Endothelial cell of umbilical vein (primary cell): ENCODE data around the gene ZNF281. TPM values are rescaled to one million over a fixed set of nuclear protein-coding genes. Genes with fewer than 3 reads are reported as not detected.

Experiments used
- BruUV-seq: library from RNA; stranded (reverse); fragments of 400-500 nt; replicated peaks from 2 replicates; lab custom pipeline; 2021; lab: Mats Ljungman, UMichigan
- CTCF ChIA-PET: fragments of 300-600, 350-600 bp; sonication (Branson Sonifier 250); formaldehyde crosslinking; loops from one replicate; lab custom pipeline; 2021; ENCODE audit warnings: antibody characterized with exemption, inconsistent platforms; lab: Charles Lee
- POLR2A ChIA-PET: fragments of 300-600, 350-600 bp; sonication (Branson Sonifier 250); formaldehyde crosslinking; loops from one replicate; lab custom pipeline; 2021; ENCODE audit warnings: antibody characterized with exemption, inconsistent platforms; lab: Charles Lee
- DNase-seq: peaks from one replicate; pipeline ENCODE4 v3.0.0-alpha.2; 2011; ENCODE audit warnings: low read depth, low spot score
- FAIRE-seq: peaks from 2 replicates; lab custom pipeline; 2011; peaks lifted over from hg19 to GRCh38; lab: Jason Lieb, UNC
- H2AFZ ChIP-seq: 2 replicates; pipeline ENCODE4 v1.6.0; 2012; ENCODE audit warnings: low read depth, low read length, control low read depth, inconsistent platforms
- H3K27ac ChIP-seq: 2 replicates; pipeline ENCODE4 v1.5.1; 2011; ENCODE audit warnings: low read depth, mild to moderate bottlenecking, control low read depth, low read length, moderate library complexity; ENCODE audit not compliant: insufficient read depth
- H3K27me3 ChIP-seq, 2 experiments: 2 replicates each; pipeline versions ENCODE4 v1.6.0 to v1.6.1; 2011; ENCODE audit warnings: low read length in 2 of 2, mixed read lengths in 1 of 2; ENCODE audit not compliant: control insufficient read depth in 2 of 2, insufficient read depth in 2 of 2
- H3K36me3 ChIP-seq, 2 experiments: 2 replicates in 1 of 2; 3 replicates in 1 of 2; pipeline ENCODE4 v1.5.1; 2011; ENCODE audit warnings: low read length in 2 of 2, mild to moderate bottlenecking in 1 of 2, moderate library complexity in 1 of 2; ENCODE audit not compliant: control insufficient read depth in 2 of 2, insufficient read depth in 2 of 2; ENCODE audit errors: extremely low read depth in 1 of 2
- H3K4me1 ChIP-seq: 3 replicates; pipeline ENCODE4 v1.5.1; 2011; ENCODE audit warnings: mild to moderate bottlenecking, low read length; ENCODE audit not compliant: control insufficient read depth, insufficient read depth; ENCODE audit errors: extremely low read depth
- H3K4me2 ChIP-seq: 2 replicates; pipeline ENCODE4 v1.6.1; 2011; ENCODE audit warnings: low read length, control low read depth, mixed read lengths; ENCODE audit not compliant: insufficient read depth
- H3K4me3 ChIP-seq, 3 experiments: fragments of 200-600 bp in 1 of 3; sonication (generic), shearing (Covaris generic) in 1 of 3; replicated peaks in 1 of 3; 2 replicates each; pipeline ENCODE4 v1.5.1; 2011 to 2016; ENCODE audit warnings: control low read depth in 3 of 3, low read length in 3 of 3, mild to moderate bottlenecking in 2 of 3, inconsistent platforms in 1 of 3, low read depth in 1 of 3, moderate library complexity in 1 of 3; ENCODE audit not compliant: insufficient read depth in 1 of 3
- H3K79me2 ChIP-seq: 2 replicates; pipeline ENCODE4 v1.6.0; 2012; ENCODE audit warnings: low read length, inconsistent platforms; ENCODE audit not compliant: control insufficient read depth, insufficient read depth
- H3K9ac ChIP-seq: replicated peaks from 2 replicates; pipeline ENCODE3; 2011; ENCODE audit warnings: low read length, control low read depth; ENCODE audit not compliant: insufficient read depth; ENCODE audit errors: extremely low read depth
- H3K9me1 ChIP-seq: replicated peaks from 3 replicates; pipeline ENCODE4 v1.6.0; 2011; ENCODE audit warnings: mild to moderate bottlenecking, low read length; ENCODE audit not compliant: control insufficient read depth, insufficient read depth; ENCODE audit errors: extremely low read depth
- H3K9me3 ChIP-seq: replicated peaks from 2 replicates; pipeline ENCODE4 v1.5.1; 2012; ENCODE audit warnings: low read length, inconsistent platforms; ENCODE audit not compliant: control insufficient read depth, insufficient read depth
- H4K20me1 ChIP-seq: replicated peaks from 2 replicates; pipeline ENCODE3; 2011; ENCODE audit warnings: mild to moderate bottlenecking, low read length; ENCODE audit not compliant: control insufficient read depth, insufficient read depth; ENCODE audit errors: extremely low read depth
- CTCF ChIP-seq, 2 donors: IDR thresholded peaks; 1 replicate in 1 of 2; 2 replicates in 1 of 2; pipeline ENCODE4 v1.5.1; 2011; ENCODE audit warnings: low read length in 2 of 2, mild to moderate bottlenecking in 2 of 2, moderate library complexity in 2 of 2, control low read depth in 1 of 2, inconsistent platforms in 1 of 2, low read depth in 1 of 2; ENCODE audit not compliant: insufficient read depth in 1 of 2; ENCODE audit errors: extremely low read depth in 1 of 2
- EZH2 ChIP-seq: IDR thresholded peaks from 2 replicates; pipeline ENCODE4 v1.6.1; 2012; ENCODE audit warnings: borderline replicate concordance, low read depth, mild to moderate bottlenecking, moderate library complexity, low read length, inconsistent platforms; ENCODE audit not compliant: severe bottlenecking
- FOS ChIP-seq: IDR thresholded peaks from 2 replicates; pipeline ENCODE4 v1.6.1; 2011; ENCODE audit warnings: mild to moderate bottlenecking, low read length, moderate library complexity, borderline replicate concordance; ENCODE audit not compliant: insufficient read depth
- GATA2 ChIP-seq: IDR thresholded peaks from 2 replicates; pipeline ENCODE4 v1.7.0; 2011; ENCODE audit warnings: low read depth, mild to moderate bottlenecking, moderate library complexity, mixed read lengths, low read length; ENCODE audit not compliant: insufficient read length, insufficient read depth
- JUN ChIP-seq: IDR thresholded peaks from 2 replicates; pipeline ENCODE4 v1.6.1; 2011; ENCODE audit warnings: borderline replicate concordance, low read depth; ENCODE audit not compliant: insufficient read length, insufficient read depth
- MYC ChIP-seq: IDR thresholded peaks from one replicate; pipeline ENCODE4 v1.6.1; 2011; ENCODE audit warnings: mild to moderate bottlenecking, low read depth, low read length
- POLR2A ChIP-seq: IDR thresholded peaks from 2 replicates; pipeline ENCODE4 v1.6.1; 2012; ENCODE audit warnings: low read depth, mild to moderate bottlenecking, control low read depth, low read length
- POLR2AphosphoS5 ChIP-seq: IDR thresholded peaks from 2 replicates; pipeline ENCODE4 v1.6.1; 2012; ENCODE audit warnings: low read depth, mild to moderate bottlenecking, control low read depth, low read length, moderate library complexity; ENCODE audit not compliant: insufficient read depth
- dilution Hi-C: fragments of 300-500 bp; cut with MboI; formaldehyde crosslinking; loops from one replicate; pipeline ENCODE4 v1.15.0; 2019; ENCODE audit warnings: low sequenced_read_pairs; ENCODE audit not compliant: extremely low pct_ligation_motif_present
- intact Hi-C: fragments of 100-400 bp; cut with micrococcal nuclease; formaldehyde crosslinking; loops from one replicate; pipeline ENCODE4 v1.10.0; 2022
- polyA plus RNA-seq, 4 experiments: library from polyadenylated mRNA; depleted of rRNA in 3 of 4; stranded (reverse) in 3 of 4; unstranded in 1 of 4; fragments of >200 nt; gene quantifications; 2 replicates each; pipeline versions ENCODE4 v1.2.1 to v1.2.3, GENCODE V29; 2011 to 2012; ENCODE audit warnings: missing spikeins in 1 of 4
- total RNA-seq: library from RNA; stranded (reverse); gene quantifications from 2 replicates; pipeline ENCODE4 v1.2.3, GENCODE V29; 2021
- TF ChIP-seq, protein P1 (sequence below): IDR thresholded peaks from 2 replicates; pipeline ENCODE4 v1.6.1; 2011; ENCODE audit not compliant: insufficient read depth, insufficient read length

Gene ZNF281
- total and polyA plus RNA-seq, 2 donors (not counting 3 experiments of a cell fraction or from before 2014, with no cell fraction given): 5.2 to 22.3 TPM

DNA sequence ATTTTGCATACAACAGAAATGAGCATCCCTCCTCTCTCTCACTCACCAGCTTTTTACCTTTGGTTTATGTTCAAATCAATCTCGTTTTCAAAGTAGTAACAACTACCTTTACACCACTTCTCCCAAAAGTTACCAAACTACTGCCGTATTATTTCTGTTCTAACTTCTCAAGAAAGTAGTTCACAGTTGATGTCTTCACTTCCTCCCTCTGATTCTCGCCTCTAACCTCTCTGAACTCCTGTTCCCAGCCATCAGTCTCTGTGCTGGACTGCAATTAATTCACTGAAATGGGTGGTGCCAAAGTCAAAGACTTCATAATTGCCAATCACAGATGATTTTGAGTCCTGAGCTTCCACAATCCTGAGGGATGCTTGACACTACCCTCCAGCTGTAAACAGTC is 54.0 kb downstream of the ZNF281 start:
- H3K4me2 ChIP-seq: no peak overlapping the region
- intact Hi-C loops: no loop called here
- H3K36me3 ChIP-seq: no peaks in the 10 kb centered on the region
- peaks cover 3% of the 10 kb centered on the region for H3K4me1 ChIP-seq
- no peaks in the 10 kb centered on the region for H3K79me2 ChIP-seq
- BruUV-seq: no TSS peak
- no peaks in the 10 kb centered on the region for H3K9me3 ChIP-seq
- H2AFZ ChIP-seq: no peak overlapping the region
- CTCF ChIA-PET: interaction anchor here (1.3 kb wide), 1 partner anchor 8 kb away, joined by 6 read pairs; no protein-coding TSS in a partner anchor
- DNase-seq (no peak), FAIRE-seq (no peak)
- POLR2A ChIA-PET: interaction anchor here (0.5 kb wide), 1 partner anchor 106 kb away, joined by 3 read pairs; no protein-coding TSS in a partner anchor
- H4K20me1 ChIP-seq: no peaks in the 10 kb centered on the region
- H3K9me1 ChIP-seq: no peaks in the 10 kb centered on the region
- dilution Hi-C loops: no loop called here
- H3K27ac ChIP-seq: no peak overlapping the region
- no peaks in the 10 kb centered on the region for H3K27me3 ChIP-seq
- TF ChIP-seq FOS (no peak), GATA2 (no peak), CTCF (IDR thresholded peaks at IDR 0.05; ENCODE audit: extremely low read depth in 1 of 2, insufficient read depth in 1 of 2, low read depth in 1 of 2, low read length in 2 of 2) (no peak), MYC (no peak), POLR2A (no peak), EZH2 (no peak), JUN (no peak), POLR2AphosphoS5 (no peak)
- TF ChIP-seq, protein P1, sequence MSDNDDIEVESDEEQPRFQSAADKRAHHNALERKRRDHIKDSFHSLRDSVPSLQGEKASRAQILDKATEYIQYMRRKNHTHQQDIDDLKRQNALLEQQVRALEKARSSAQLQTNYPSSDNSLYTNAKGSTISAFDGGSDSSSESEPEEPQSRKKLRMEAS: no peak
- no peak overlapping the region for H3K9ac ChIP-seq
- H3K4me3 ChIP-seq: no peak overlapping the region

Other genes with a start within 250 kb of the ZNF281 start
- 12.6 and 13.8 TPM in 2 replicates for gene KIF14, start 210.7 kb upstream of the ZNF281 start, total RNA-seq
- gene KIF14, start 210.7 kb upstream of the ZNF281 start, polyA plus RNA-seq: 1.0 and 1.5 TPM in 2 replicates